GM12864 (cell line): ENCODE results near the gene AFAP1.

Experiments used
- DNase-seq: peaks from one replicate; pipeline ENCODE4 v3.0.0-alpha.2; 2011; ENCODE audit warnings: low read depth
- H3K4me3 ChIP-seq: 2 replicates; pipeline ENCODE4 v1.5.1; 2011; ENCODE audit warnings: mild to moderate bottlenecking, low read depth, low read length, control low read depth
- TF ChIP-seq, protein P1 (sequence below): IDR thresholded peaks from 2 replicates; pipeline ENCODE4 v1.5.1; 2011; ENCODE audit warnings: low read depth, mild to moderate bottlenecking, moderate library complexity, low read length, control low read depth, inconsistent platforms; ENCODE audit errors: missing control alignments

Gene AFAP1

DNA sequence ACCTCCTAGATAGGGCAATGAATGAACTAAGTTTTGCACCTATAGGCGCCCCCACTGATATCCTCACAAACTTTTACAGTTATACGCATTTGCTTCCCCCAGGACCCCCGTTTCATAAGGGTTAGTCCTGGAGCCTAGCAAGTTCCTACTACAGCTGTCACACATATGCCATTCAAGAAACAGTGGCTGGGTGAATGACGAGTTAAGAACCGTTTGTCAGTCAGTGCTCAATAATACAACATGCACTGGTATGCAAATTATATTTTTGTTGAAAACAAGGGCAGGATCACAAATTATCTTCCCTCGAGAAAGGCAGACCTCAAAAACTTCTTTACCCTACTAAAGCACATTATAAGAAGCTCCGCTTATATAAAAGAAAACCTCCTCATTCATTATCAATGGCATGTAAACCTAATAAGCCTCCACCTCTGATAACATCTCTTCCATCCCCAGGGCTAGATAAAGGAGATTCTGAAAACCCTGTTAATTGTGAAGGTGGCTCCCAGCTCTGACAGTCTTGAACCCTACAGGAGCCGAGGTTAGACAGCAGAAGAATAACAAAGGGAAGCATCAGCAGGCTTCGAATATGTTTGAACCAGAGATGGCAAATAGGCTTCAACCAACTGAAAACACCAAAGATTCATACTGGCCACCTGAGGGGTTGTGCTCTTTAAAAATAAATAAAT lies 40.3 kb downstream of the AFAP1 start:
- TF ChIP-seq, protein P1, sequence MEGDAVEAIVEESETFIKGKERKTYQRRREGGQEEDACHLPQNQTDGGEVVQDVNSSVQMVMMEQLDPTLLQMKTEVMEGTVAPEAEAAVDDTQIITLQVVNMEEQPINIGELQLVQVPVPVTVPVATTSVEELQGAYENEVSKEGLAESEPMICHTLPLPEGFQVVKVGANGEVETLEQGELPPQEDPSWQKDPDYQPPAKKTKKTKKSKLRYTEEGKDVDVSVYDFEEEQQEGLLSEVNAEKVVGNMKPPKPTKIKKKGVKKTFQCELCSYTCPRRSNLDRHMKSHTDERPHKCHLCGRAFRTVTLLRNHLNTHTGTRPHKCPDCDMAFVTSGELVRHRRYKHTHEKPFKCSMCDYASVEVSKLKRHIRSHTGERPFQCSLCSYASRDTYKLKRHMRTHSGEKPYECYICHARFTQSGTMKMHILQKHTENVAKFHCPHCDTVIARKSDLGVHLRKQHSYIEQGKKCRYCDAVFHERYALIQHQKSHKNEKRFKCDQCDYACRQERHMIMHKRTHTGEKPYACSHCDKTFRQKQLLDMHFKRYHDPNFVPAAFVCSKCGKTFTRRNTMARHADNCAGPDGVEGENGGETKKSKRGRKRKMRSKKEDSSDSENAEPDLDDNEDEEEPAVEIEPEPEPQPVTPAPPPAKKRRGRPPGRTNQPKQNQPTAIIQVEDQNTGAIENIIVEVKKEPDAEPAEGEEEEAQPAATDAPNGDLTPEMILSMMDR, result no peak
- no peak overlapping the region for H3K4me3 ChIP-seq
- no peak for DNase-seq

DNA sequence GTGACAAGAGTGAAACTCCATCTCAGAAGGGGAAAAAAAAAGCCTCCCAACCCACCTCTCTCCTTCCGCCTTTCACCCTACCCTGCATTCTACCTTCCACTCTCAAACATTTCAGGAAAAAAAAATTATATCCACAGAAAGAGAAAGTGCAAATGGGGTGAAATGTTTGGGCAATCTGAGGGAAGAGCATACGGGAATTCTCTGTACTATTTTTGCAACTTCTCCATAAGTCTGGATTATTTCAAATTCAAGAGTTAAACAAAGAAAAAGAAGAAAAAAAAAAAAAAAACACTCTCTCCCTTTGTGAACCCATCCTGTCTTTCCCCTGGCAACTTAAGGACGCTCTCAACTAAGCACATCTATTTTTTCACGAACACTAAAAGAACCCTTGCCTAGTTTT lies 41.3 kb downstream of the AFAP1 start:
- TF ChIP-seq, protein P1, result no peak
- H3K4me3 ChIP-seq, result no peak overlapping the region
- no peak for DNase-seq

DNA sequence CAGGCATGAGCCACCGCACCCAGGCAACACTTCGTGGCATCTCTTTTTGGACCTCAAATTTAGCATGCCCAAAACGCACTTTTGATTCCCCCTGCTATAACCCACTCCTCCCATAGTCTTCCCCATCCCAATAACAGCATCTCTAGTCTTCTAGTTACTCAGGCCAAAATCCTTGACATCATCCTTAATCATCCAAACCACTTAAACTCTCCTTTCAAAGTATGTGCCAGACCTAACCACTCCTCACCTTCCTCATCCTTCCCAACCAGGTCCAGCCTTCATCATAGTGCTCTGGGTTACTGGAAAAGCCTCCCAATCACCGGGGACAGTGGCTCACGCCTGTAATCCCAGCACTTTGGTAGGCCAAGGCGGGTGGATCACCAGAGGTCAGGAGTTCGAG lies 41.9 kb downstream of the AFAP1 start:
- DNase-seq, result no peak
- TF ChIP-seq, protein P1, result no peak
- H3K4me3 ChIP-seq, result no peak overlapping the region

DNA sequence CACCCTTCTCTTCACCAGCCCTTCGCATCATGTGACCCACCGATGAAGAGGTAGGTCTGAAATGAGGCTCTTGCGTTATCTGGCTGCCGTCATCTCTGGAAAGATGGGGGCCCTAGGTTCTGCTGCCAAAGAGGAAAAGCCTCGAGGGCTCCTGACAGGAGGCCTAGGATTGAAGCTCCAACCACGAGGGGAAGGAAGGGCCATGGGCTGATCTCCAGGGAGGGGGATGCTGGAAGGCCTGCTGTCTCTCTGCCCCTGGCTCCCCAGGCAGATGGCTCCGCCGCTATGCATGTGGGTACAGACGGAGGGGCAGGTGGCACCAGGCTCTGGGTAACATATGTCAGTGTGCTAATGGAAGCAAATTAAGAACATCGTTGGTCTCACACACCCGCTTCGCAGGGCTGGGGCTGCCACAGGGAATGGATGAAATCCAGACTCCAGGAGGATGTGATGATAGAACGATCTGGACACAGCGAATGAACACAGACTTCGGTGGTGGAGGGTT lies 44.9 kb downstream of the AFAP1 start:
- H3K4me3 ChIP-seq, result no peak overlapping the region
- TF ChIP-seq, protein P1, result no peak
- no peak for DNase-seq

DNA sequence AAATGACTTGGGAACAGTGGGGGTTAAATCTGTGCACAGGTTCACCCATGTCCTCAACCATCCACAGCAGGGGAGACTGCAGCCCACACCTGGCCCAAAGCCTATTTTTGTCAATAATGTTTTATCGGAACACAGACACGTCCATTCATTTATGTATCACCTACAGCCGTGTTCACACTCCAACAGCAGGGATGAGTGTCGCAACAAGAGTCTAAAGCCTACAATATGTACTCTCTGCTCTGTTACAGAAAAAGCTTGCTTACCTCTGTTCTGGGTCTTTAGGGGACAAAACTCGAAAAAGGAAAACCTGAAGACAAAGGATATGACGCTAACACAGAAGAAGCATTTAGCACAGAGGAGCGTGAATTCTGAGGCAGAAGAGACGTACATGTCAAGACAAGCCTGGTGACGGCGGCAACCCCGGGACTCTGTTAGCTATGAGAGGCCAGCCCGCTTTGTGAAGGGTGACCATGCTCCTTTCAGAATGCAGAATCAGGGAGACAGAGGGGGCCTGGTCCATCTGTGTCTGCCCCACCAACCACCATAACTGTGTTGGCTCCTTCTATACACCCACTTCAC lies 45.5 kb downstream of the AFAP1 start:
- TF ChIP-seq, protein P1, result no peak
- no peak overlapping the region for H3K4me3 ChIP-seq
- no peak for DNase-seq

DNA sequence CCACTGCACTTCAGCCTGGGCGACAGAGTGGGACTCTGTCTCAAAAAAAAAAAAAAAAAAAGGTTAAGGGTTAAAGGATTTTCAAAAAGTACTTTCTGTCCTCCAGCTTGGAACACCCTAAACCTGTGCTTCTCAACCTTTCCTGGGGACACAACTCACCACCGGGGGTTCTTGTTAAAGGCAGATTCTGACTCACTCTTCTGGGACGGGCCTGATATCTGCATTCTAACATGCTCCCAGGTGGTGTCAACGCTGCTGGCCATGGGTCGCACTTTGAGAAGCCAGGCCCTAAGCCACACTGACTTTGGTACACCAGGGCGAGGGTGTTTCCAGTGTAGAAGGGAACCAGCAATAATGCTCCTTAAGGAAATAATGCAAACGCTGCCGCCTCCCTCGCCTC lies 46.1 kb downstream of the AFAP1 start:
- TF ChIP-seq, protein P1, result no peak
- H3K4me3 ChIP-seq, result no peak overlapping the region
- no peak for DNase-seq
